ENCODE data around the gene ARSB.
A peak's percentile ranks its signal among the peaks of the same experiment; 100 is the strongest.

ARSB gene

GRCh38 chr5:78985116-78985724 lies at the start of gene ARSB:
TSS of gene ARSB (minus strand) at chr5:78985310. CDS start at chr5:78985248, 62 bp downstream.
- DNase-seq, result peak; percentile 53

GRCh38 chr5:79032782-79033181 lies 47.7 kb upstream of the ARSB start:
- DNase-seq, result no peak

GRCh38 chr5:79032031-79032695 lies 47.1 kb upstream of the ARSB start:
- peak; percentile 41 for DNase-seq

GRCh38 chr5:79031485-79031867 lies 46.4 kb upstream of the ARSB start:
- DNase-seq, result no peak

- DNase-seq, result peak; percentile 13
Measured at GRCh38 chr5:79030663-79031484, 45.8 kb upstream of the ARSB start.

- DNase-seq, result no peak
Measured at GRCh38 chr5:79025054-79025472, 40.0 kb upstream of the ARSB start.

GRCh38 chr5:79023947-79024346 lies 38.8 kb upstream of the ARSB start:
- no peak for DNase-seq

GRCh38 chr5:79023348-79023747 lies 38.2 kb upstream of the ARSB start:
- DNase-seq, result no peak

- no peak for DNase-seq
Measured at GRCh38 chr5:79022771-79023170, 37.7 kb upstream of the ARSB start.

- no peak for DNase-seq
Measured at GRCh38 chr5:79021753-79022152, 36.6 kb upstream of the ARSB start.

- DNase-seq, result no peak
Measured at GRCh38 chr5:79020861-79021561, 35.9 kb upstream of the ARSB start.

GRCh38 chr5:79014631-79015030 lies 29.5 kb upstream of the ARSB start:
- no peak for DNase-seq

- DNase-seq, result no peak
Measured at GRCh38 chr5:79011869-79012268, 26.8 kb upstream of the ARSB start.

GRCh38 chr5:79011219-79011836 lies 26.2 kb upstream of the ARSB start:
- no peak for DNase-seq

- no peak for DNase-seq
Measured at GRCh38 chr5:79008362-79008761, 23.3 kb upstream of the ARSB start.

GRCh38 chr5:79007872-79008271 lies 22.8 kb upstream of the ARSB start:
- DNase-seq, result no peak

GRCh38 chr5:79005936-79006631 lies 21.0 kb upstream of the ARSB start:
- DNase-seq, result no peak

- no peak for DNase-seq
Measured at GRCh38 chr5:79005151-79005550, 20.0 kb upstream of the ARSB start.

- no peak for DNase-seq
Measured at GRCh38 chr5:79002374-79002773, 17.3 kb upstream of the ARSB start.

- no peak for DNase-seq
Measured at GRCh38 chr5:79001471-79001870, 16.4 kb upstream of the ARSB start.

GRCh38 chr5:78997090-78997489 lies 12.0 kb upstream of the ARSB start:
- DNase-seq, result no peak

GRCh38 chr5:78995521-78996007 lies 10.5 kb upstream of the ARSB start:
- no peak for DNase-seq
